Spleen (tissue), 7 donors: ENCODE results near the gene SMIM17.

ENCODE experiments used
- POLR2A ChIP-seq, 3 donors: fragments of 450-650 bp; IDR thresholded peaks; one replicate each; pipeline ENCODE4 v1.5.1; 2017; ENCODE audit warnings: antibody characterized with exemption in 3 of 3, mild to moderate bottlenecking in 1 of 3
- POLR2AphosphoS5 ChIP-seq, 3 donors: sonication (generic); formaldehyde crosslinking; IDR thresholded peaks; one replicate each; pipeline ENCODE4 v1.5.1; 2017; ENCODE audit warnings: antibody characterized with exemption in 3 of 3
- TF ChIP-seq, protein P1 (sequence below), 11 experiments: fragments of 200-600 bp in 7 of 11; fragments of 450-650 bp in 4 of 11; sonication (generic) in 4 of 11; IDR thresholded peaks in 8 of 11; conservative IDR thresholded peaks in 3 of 11; 1 replicate in 7 of 11; 2 replicates in 4 of 11; pipeline versions ENCODE4 v1.4.0 to v1.8.0; 2016 to 2021; ENCODE audit warnings: antibody characterized with exemption in 11 of 11, inconsistent platforms in 4 of 11, mild to moderate bottlenecking in 1 of 11
- donor health status: DM: no; HTN: no; CAD: no; lungs with moderate emphysema.
- donor health status: DM: no; HTN: no; CAD: no.
- donor health status: DM: no; HTN: no; CAD: no.

DNA sequence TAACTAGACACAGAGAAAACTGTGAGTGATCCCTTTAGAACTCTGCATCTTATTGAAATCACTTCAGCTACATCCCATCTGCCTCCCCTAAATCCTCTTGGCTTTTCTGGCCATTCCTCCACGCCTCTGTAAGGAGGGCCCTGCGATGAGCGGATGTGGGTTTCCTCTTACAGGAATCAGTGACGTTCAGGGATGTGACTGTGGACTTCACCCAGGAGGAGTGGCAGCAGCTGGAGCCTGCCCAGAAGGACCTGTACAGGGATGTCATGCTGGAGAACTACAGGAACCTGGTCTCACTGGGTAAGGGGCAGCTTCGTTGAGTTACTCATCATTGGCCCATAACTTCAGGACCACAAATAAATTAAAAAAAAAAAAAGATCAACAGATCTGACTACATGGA lies 29.3 kb upstream of the SMIM17 start:
- TF ChIP-seq POLR2A (IDR thresholded peaks at IDR 0.05) (no peak), POLR2AphosphoS5 (IDR thresholded peaks at IDR 0.05) (no peak)
- TF ChIP-seq, protein P1, sequence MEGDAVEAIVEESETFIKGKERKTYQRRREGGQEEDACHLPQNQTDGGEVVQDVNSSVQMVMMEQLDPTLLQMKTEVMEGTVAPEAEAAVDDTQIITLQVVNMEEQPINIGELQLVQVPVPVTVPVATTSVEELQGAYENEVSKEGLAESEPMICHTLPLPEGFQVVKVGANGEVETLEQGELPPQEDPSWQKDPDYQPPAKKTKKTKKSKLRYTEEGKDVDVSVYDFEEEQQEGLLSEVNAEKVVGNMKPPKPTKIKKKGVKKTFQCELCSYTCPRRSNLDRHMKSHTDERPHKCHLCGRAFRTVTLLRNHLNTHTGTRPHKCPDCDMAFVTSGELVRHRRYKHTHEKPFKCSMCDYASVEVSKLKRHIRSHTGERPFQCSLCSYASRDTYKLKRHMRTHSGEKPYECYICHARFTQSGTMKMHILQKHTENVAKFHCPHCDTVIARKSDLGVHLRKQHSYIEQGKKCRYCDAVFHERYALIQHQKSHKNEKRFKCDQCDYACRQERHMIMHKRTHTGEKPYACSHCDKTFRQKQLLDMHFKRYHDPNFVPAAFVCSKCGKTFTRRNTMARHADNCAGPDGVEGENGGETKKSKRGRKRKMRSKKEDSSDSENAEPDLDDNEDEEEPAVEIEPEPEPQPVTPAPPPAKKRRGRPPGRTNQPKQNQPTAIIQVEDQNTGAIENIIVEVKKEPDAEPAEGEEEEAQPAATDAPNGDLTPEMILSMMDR (IDR thresholded peaks at IDR 0.05 in 8 of 11, conservative IDR thresholded peaks at IDR 0.05 in 3 of 11): no peak
